Keratinocyte (primary cell): ENCODE data around the gene TRAM2. TPM values are rescaled to one million over a fixed set of nuclear protein-coding genes. Genes with fewer than 3 reads are reported as not detected.

ENCODE experiments used
- DNase-seq: peaks from one replicate; pipeline ENCODE4 v3.0.0-alpha.2; 2011; ENCODE audit warnings: low read depth, missing footprints, low spot score
- FAIRE-seq: peaks from 2 replicates; lab custom pipeline; 2011; peaks lifted over from hg19 to GRCh38; lab: Jason Lieb, UNC
- H2AFZ ChIP-seq: 2 replicates; pipeline ENCODE4 v1.6.0; 2012; ENCODE audit warnings: low read length, control low read depth, inconsistent platforms; ENCODE audit not compliant: control insufficient read depth
- H3K27ac ChIP-seq: 2 replicates; pipeline ENCODE4 v1.5.1; 2011; ENCODE audit warnings: low read length; ENCODE audit not compliant: control insufficient read depth, insufficient read depth
- H3K27me3 ChIP-seq: 3 replicates; pipeline ENCODE4 v1.6.0; 2011; ENCODE audit warnings: low read length; ENCODE audit not compliant: control insufficient read depth, insufficient read depth; ENCODE audit errors: extremely low read depth
- H3K36me3 ChIP-seq, 2 experiments: 2 replicates in 1 of 2; 3 replicates in 1 of 2; pipeline ENCODE4 v1.5.1; 2011; ENCODE audit warnings: low read length in 2 of 2, mild to moderate bottlenecking in 1 of 2; ENCODE audit not compliant: control insufficient read depth in 2 of 2, insufficient read depth in 2 of 2; ENCODE audit errors: extremely low read depth in 1 of 2
- H3K4me1 ChIP-seq: 3 replicates; pipeline ENCODE4 v1.5.1; 2011; ENCODE audit warnings: low read length; ENCODE audit not compliant: control insufficient read depth, insufficient read depth; ENCODE audit errors: extremely low read depth
- H3K4me2 ChIP-seq: 3 replicates; pipeline ENCODE4 v1.6.0; 2011; ENCODE audit warnings: low read depth, low read length; ENCODE audit not compliant: control insufficient read depth, insufficient read depth; ENCODE audit errors: extremely low read depth
- H3K4me3 ChIP-seq, 3 experiments: fragments of 200-600 bp in 1 of 3; sonication (generic) in 1 of 3; 2 replicates in 2 of 3; 3 replicates in 1 of 3; pipeline ENCODE4 v1.5.1; 2011 to 2016; ENCODE audit warnings: low read length in 3 of 3, mild to moderate bottlenecking in 3 of 3, control low read depth in 2 of 3, inconsistent platforms in 1 of 3, low read depth in 1 of 3, mixed read lengths in 1 of 3, mixed run types in 1 of 3, moderate library complexity in 1 of 3; ENCODE audit not compliant: control insufficient read depth in 2 of 3, insufficient read depth in 2 of 3; ENCODE audit errors: extremely low read depth in 1 of 3
- H3K79me2 ChIP-seq: 2 replicates; pipeline ENCODE4 v1.6.0; 2012; ENCODE audit warnings: low read length; ENCODE audit not compliant: control insufficient read depth, insufficient read depth
- H3K9ac ChIP-seq: 3 replicates; pipeline ENCODE4 v1.6.0; 2011; ENCODE audit warnings: low read length; ENCODE audit not compliant: control insufficient read depth, insufficient read depth; ENCODE audit errors: extremely low read depth
- H3K9me1 ChIP-seq: 3 replicates; pipeline ENCODE4 v1.6.0; 2011; ENCODE audit warnings: low read length; ENCODE audit not compliant: control insufficient read depth, insufficient read depth; ENCODE audit errors: extremely low read depth
- H3K9me3 ChIP-seq: 2 replicates; pipeline ENCODE4 v1.5.1; 2012; ENCODE audit warnings: low read depth, low read length; ENCODE audit not compliant: control insufficient read depth
- H4K20me1 ChIP-seq: 3 replicates; pipeline ENCODE4 v1.6.0; 2011; ENCODE audit warnings: low read length; ENCODE audit not compliant: control insufficient read depth, insufficient read depth; ENCODE audit errors: extremely low read depth
- EZH2 ChIP-seq: IDR thresholded peaks from one replicate; pipeline ENCODE4 v1.6.1; 2012; ENCODE audit warnings: inconsistent platforms, mild to moderate bottlenecking, low read length, moderate library complexity
- dilution Hi-C: fragments of 300-500 bp; cut with MboI; formaldehyde crosslinking; loops from one replicate; pipeline ENCODE4 v1.7.0; 2020; ENCODE audit warnings: low sequenced_read_pairs; ENCODE audit not compliant: extremely low pct_ligation_motif_present
- polyA plus RNA-seq, 5 experiments: library from polyadenylated mRNA; depleted of rRNA in 3 of 5; stranded (reverse) in 3 of 5; stranded (forward) in 1 of 5; unstranded in 1 of 5; fragments of >200 nt; gene quantifications; 1 replicate in 1 of 5; 2 replicates in 3 of 5; 3 replicates in 1 of 5; pipeline versions ENCODE4 v1.2.1 to v1.2.3, GENCODE V29; 2011 to 2012; ENCODE audit warnings: missing spikeins in 2 of 5, low read depth in 1 of 5, low replicate concordance in 1 of 5
- TF ChIP-seq, protein P1 (sequence below), 3 experiments: IDR thresholded peaks in 1 of 3; conservative IDR thresholded peaks in 1 of 3; optimal IDR thresholded peaks in 1 of 3; 2 replicates in 2 of 3; 3 replicates in 1 of 3; pipeline versions ENCODE3 to v1.5.1; 2011; ENCODE audit warnings: low read length in 3 of 3, mild to moderate bottlenecking in 3 of 3, moderate library complexity in 2 of 3, control low read depth in 1 of 3, inconsistent platforms in 1 of 3; ENCODE audit not compliant: insufficient read depth in 2 of 3; ENCODE audit errors: extremely low read depth in 1 of 3

Gene TRAM2
- polyA plus RNA-seq, 1 donor (not counting 4 experiments of a cell fraction or from before 2014, with no cell fraction given), result 9.2 TPM

GRCh38 chr6:52596371-52597028, 19.6 kb upstream of the TRAM2 start:
- Histone ChIP-seq H3K36me3 (no peaks in the 10 kb centered on the region), H3K4me1 (peaks cover 10% of the 10 kb centered on the region), H3K4me3 (no peak overlapping the region), H3K9me1 (no peaks in the 10 kb centered on the region), H4K20me1 (no peaks in the 10 kb centered on the region), H3K27ac (no peak overlapping the region), H2AFZ (no peak overlapping the region), H3K9me3 (no peaks in the 10 kb centered on the region), H3K9ac (no peak overlapping the region), H3K79me2 (no peaks in the 10 kb centered on the region), H3K27me3 (no peaks in the 10 kb centered on the region), H3K4me2 (no peak overlapping the region)
- DNase-seq, result no peak
- dilution Hi-C loops, result no loop called here
- no peak for FAIRE-seq
- no peak for TF ChIP-seq EZH2
- TF ChIP-seq, protein P1, sequence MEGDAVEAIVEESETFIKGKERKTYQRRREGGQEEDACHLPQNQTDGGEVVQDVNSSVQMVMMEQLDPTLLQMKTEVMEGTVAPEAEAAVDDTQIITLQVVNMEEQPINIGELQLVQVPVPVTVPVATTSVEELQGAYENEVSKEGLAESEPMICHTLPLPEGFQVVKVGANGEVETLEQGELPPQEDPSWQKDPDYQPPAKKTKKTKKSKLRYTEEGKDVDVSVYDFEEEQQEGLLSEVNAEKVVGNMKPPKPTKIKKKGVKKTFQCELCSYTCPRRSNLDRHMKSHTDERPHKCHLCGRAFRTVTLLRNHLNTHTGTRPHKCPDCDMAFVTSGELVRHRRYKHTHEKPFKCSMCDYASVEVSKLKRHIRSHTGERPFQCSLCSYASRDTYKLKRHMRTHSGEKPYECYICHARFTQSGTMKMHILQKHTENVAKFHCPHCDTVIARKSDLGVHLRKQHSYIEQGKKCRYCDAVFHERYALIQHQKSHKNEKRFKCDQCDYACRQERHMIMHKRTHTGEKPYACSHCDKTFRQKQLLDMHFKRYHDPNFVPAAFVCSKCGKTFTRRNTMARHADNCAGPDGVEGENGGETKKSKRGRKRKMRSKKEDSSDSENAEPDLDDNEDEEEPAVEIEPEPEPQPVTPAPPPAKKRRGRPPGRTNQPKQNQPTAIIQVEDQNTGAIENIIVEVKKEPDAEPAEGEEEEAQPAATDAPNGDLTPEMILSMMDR (optimal IDR thresholded peaks at IDR 0.05 in 1 of 3, IDR thresholded peaks at IDR 0.05 in 1 of 3, conservative IDR thresholded peaks at IDR 0.05 in 1 of 3; ENCODE audit: extremely low read depth in 1 of 3, insufficient read depth in 2 of 3, low read length in 3 of 3), result no peak

DNA sequence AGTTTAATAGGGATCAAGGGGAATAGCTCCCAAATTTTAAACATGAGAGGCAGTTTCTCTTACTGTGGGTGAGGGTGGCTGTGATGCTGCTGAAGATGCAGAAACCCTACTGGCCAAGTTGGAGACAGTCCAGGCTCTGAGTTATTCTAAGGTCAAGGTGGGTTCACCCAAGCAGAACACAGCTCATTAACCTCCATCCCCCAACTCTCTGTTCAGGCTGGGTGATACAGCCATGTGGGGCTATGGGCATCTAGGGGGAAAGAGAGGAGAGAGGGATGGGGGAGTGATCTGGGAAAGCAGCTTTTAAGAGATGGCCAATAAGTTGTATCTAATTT, 18.9 kb upstream of the TRAM2 start:
- dilution Hi-C loops, result no loop called here
- Histone ChIP-seq H3K27ac (no peak overlapping the region), H3K27me3 (no peaks in the 10 kb centered on the region), H3K4me1 (peaks cover 10% of the 10 kb centered on the region), H3K36me3 (no peaks in the 10 kb centered on the region), H3K9ac (no peak overlapping the region), H2AFZ (no peak overlapping the region), H3K4me2 (no peak overlapping the region), H4K20me1 (no peaks in the 10 kb centered on the region), H3K9me1 (no peaks in the 10 kb centered on the region), H3K4me3 (no peak overlapping the region), H3K9me3 (no peaks in the 10 kb centered on the region), H3K79me2 (no peaks in the 10 kb centered on the region)
- DNase-seq, result no peak
- TF ChIP-seq EZH2, result no peak
- TF ChIP-seq, protein P1 (optimal IDR thresholded peaks at IDR 0.05 in 1 of 3, IDR thresholded peaks at IDR 0.05 in 1 of 3, conservative IDR thresholded peaks at IDR 0.05 in 1 of 3; ENCODE audit: extremely low read depth in 1 of 3, insufficient read depth in 2 of 3, low read length in 3 of 3), result no peak
- no peak for FAIRE-seq
